Esophagus mucosa (tissue), 1 donor: ENCODE results near the gene ZNF487. TPM values are rescaled to one million over a fixed set of nuclear protein-coding genes. Genes with fewer than 3 reads are reported as not detected.
"Not testable (repeated sequence)": the region's sequence is repeated elsewhere in the genome, so short reads cannot be mapped to it uniquely, and the experiment has no call there.

ENCODE experiments used
- ATAC-seq: fragments of 200-7000 bp; cut with Tn5 transposase; one replicate; pipeline ENCODE4 v1.9.1; 2020
- total RNA-seq: library from RNA; stranded (reverse); gene quantifications from one replicate; pipeline ENCODE4 v1.2.4, GENCODE V29; 2023
- donor health status: DM: yes; HTN: yes; CAD: no.

The ZNF487 gene
- total RNA-seq, 1 donor from 2014 or later: 2.9 TPM

DNA sequence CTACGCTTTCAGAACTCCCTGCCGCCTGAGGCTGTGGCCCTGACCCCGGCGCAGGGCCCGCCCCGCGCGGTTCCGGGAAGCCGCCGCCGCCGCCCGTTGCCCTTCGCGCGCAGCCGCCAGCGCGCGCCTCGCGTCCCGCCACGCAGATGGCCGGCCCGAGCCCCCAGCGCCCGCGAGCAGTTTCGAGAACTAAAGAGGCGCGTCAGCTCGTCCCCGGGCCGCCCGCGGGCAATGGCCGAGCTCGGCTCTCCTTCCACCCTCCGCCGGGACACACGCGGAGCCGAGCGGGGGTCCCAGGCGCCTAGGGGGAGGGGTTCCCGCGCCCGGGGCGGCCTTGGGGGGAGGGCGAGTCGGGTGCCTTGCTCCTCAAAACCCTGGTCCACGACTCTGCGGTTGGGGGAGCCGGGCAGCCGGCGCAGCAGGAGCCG lies 29.7 kb upstream of the ZNF487 start:
- peak; percentile 30 for ATAC-seq

DNA sequence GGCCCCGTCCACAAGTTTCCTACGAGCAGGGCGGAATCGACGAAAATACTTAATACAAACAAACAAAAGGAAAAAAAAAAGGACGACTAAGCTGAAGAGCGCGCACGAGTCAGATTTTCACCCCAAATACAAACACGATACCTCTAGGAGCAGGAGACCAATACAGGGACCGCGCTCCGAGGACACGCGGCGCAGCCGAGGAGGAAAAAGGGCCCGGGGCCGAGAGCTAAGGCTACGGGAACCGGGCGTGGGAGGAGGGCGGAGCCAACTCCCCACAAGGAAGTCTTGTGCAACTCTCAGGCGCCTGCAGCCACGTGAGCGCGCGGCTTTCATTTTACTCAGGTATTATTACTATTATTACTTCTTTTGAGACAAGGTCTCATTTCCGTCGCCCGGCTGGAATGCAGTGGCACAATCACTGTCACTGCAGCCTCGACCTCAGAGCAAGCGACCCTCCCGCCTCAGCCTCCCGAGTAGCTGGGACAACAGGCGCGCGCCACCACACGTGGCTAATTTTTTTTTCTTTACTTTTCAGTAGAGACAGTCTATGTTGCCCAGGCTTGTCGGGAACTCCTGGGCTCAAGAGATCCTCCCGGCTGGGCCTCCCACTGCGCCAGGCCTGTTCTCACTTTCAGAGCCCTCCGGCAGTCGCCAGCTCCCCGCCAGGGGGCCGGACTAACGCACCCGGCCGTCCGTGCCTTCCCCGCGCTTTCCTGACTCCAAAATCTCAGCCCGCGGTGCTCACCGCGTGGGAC lies 29.2 kb upstream of the ZNF487 start:
- peak; percentile 76 for ATAC-seq

DNA sequence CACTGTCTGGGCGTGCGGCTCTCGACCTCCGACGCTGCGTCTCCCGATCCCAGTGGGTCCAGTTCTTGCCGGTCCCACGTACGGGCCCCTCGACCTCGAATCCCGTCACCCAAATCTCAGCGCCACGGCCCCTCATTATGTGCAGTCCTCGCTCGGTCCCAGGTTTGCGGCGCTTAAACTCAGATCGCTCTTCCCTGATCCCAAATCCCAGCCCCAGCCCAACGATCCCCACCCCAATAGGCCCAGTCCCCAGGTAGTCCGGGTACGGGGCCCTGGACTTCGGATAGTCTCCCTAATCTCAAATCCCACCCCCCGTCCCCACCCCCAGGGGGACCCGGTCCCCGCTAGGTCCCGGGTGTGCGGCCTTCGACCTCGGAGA lies 28.6 kb upstream of the ZNF487 start:
- no peak for ATAC-seq

DNA sequence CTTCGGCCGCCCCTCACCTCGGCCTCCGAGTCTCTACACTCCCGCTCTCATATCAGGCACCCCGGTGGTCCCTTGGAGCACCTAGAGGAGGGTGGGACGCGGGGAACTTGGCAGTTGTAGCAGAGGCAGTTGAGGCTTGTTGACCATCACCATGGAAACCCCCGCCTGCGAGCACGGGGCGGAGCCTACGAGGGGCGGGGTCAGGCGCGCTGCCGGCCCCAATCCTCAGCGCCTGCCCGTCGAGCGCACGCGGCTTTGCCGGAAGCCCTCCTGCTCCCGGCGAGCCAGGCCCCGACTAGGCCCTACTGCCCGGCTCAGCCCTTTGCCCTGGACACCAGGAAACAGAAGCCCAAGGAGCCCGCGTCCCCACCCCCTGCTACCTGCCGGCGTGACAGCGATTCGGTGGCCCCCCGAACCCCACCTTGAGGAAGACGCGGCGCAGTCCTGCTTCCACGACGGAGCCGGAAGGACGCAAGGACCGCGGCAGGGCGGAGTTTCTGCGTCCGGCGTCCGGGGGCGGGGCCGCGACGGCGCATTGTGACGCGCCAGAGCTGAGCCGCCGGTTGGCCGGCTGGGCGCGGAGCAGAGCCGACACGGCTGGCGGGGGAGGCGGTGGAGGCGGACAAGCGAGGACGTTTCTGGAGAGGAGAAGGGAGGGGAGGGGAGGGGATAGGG lies 28.1 kb upstream of the ZNF487 start, which contains the start of gene HNRNPF:
TSS of gene HNRNPF (minus strand) at position 477 of the 675 bp plus-strand sequence. CDS start 21,302 bp downstream, outside the sequence.
- peak; percentile 90 for ATAC-seq

DNA sequence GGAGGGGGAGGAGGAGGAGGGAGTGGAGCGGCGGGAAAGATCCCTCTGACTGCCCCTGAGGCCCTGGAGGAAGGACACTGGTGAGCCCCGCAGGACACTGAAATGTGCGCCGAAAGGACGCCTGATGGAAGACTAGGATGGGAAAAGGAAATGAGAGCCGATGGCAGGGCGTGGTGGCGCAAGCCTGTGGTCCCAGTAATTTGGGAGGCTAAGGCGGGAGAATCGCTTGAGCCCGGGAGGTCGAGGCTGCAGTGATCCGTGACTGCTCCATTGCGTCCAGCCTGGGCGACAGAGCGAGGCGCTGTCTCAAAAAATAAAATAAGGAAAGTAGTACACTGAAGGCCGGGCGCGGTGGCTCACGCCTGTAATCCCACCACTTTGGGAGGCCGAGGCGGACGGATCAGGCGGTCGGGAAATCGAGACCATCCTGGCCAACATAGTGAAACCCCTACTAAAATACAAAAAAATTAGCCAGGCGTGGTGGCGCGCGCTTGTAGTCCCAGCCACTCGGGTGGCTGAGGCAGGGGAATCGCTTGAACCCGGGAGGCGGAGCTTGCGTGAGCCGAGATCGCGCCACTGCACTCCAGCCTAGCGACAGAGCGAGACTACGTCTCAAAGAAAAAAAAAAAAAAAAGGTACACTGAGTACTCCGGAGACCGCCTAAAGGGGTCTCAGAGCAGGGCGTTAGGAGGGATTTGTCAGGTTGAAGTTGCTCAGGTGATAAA lies 27.4 kb upstream of the ZNF487 start:
- ATAC-seq: no peak

DNA sequence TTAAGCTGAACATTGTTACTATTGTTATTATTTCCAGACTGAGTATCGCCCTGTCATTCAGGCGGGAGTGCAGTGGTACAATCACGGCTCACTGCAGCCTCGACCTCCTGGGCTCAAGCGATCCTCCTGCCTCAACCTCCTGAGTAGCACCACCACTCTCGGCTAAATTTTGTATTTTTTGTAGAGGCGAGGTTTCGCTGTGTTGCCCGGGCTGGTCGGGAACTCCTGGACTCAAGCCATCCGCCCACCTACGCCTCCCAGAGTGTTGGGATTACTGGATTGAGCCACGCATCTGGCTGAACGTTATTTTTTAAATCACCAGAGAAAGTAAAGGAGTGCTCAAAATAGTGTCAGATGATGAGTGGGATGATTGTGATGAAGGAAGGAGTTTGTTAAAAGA lies 26.6 kb upstream of the ZNF487 start:
- ATAC-seq: no peak

DNA sequence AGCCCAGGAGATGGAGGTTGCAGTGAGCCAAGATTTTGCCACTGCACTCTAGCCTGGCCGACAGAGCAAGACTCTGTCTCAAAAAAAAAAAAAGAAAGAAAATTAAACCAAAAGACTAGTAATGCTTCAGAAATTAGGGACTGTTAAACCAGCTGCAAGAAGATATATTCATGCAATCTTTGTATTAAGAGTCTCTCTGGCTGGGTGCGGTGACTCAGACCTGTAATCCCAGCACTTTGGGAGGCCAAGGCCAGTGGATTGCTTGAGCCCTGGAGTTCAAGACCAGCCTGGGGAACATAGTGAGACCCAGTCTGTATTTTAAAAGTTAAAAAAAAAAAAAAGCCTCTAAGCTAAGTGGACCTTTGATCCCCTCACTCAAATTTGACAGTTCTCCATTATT lies 25.4 kb upstream of the ZNF487 start:
- no peak for ATAC-seq

DNA sequence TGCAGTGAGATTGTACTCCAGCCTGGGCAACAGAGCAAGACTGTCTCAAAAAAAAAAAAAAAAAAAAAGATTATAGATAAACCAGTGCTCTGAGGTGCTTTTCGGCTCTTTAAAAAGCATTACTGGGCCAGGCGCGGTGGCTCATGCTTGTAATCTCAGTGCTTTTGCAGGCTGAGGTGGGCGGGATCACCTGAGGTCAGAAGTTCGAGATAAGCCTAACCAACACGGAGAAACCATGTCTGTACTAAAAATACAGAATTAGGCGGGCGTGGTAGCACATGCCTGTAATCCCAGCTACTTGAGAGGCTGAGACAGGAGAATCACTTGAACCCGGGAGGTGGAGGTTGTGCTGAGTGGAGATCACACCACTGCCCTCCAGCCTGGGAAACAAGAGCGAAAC lies 21.4 kb upstream of the ZNF487 start:
- no peak for ATAC-seq

DNA sequence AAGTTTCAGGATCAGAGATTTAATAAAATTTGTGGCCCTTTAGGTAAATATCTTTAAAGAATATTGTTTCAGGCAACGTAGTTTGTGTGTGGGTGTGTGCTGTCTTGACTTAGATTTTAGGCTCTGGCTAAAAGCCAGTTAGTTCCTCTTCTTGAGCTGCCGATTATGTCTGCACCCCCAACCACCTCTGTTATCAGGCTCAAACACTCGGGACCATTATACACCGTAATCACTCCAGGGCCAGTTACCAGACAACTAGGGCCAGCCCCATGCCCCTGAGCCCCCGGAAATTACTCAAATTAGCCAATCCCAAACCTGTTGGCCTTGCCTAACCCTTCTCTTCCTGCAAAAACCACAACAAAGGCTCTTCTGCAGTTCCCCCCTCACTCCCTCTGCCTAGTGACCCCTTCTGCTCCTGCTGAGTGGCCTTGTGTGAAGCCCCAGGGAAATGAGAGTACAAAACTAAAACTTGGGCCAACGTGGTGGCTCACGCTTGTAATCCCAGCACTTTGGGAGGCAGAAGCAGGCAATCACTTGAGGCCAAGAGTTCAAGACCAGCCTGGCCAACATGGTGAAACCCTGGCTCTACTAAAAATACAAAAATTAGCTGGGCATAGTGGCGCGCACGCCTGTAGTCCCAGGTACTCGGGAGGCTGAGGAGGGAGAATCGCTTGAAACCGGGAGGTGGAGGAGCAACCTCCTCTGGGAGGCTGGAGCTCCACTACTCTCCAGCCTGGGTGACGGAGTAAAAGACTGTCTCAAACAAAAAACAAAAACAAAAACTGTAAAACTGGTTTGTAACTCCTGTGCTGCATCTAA lies 18.8 kb upstream of the ZNF487 start:
- ATAC-seq: peak; percentile 21

DNA sequence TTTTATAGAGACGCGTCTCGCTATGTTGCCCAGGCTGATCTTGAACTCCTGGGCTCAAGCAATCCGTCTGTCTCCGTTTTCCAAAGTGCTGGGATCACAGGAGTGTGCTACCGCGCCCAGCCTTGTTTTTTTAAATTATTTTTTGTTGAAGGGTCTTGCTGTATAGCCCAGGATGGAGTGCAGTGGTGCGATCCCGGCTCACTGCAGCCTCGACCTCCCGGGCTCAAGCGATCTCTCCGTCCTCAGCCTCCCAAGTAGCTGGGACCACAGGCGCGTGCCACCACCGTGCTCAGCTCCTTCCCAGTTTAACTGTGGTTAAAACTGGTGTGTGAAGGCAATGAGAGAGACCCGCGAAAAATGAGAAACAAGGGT lies 16.9 kb upstream of the ZNF487 start:
- ATAC-seq: no peak

DNA sequence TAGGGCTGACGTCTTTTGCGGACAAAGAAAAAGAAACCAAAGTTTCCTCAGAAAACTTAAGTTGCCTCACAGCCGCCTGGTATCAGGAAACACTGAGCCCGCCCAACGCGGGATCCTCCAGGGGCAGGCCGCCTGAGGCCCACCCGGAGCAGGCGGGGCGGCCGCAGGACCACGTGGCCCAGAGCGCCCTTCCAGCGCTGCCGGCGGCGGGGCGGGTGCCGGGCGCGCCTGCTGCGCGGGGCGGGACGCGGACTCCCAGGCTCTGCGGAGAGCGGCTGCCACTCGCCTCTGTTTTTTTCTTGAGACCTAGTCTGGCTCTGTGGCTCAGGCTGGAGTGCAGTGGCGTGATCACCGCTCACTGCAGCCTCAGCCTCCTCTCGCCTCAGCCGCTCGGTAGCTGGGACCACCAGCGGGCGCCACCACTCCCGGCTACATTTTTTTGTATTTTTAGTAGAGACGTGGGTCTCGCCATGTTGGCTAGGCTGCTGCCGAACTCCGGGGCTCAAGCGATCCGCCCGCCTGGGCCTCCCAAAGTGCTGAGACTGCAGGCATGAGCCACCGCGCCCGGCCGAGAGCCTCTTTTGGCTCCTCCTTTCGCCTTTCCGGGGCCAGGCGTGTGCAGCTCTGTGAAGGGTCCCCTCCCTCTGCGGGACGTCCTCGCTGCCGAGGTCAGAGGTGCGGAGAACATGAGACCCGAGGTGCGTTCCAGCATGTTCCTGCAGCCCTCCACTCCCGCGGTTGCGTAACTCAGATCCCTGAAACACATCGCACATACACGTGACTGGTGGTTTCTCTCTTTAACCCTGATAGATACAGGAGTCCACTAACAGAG lies 16.3 kb upstream of the ZNF487 start:
- peak; percentile 87 for ATAC-seq

DNA sequence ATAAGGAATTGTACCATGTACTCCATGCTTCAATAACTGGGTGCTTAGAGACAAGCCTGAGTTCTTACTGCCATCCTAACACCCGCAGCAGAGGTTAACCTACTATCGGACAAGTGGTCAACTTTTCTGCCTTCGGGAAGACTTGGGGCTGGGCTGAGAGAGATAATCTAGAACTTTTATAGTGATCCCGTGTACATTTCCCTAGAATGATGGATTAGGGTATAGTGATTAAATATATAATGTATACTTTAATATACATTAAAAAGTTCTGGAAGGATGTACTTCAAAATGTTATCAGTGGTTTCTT lies 15.8 kb upstream of the ZNF487 start:
- ATAC-seq: no peak

DNA sequence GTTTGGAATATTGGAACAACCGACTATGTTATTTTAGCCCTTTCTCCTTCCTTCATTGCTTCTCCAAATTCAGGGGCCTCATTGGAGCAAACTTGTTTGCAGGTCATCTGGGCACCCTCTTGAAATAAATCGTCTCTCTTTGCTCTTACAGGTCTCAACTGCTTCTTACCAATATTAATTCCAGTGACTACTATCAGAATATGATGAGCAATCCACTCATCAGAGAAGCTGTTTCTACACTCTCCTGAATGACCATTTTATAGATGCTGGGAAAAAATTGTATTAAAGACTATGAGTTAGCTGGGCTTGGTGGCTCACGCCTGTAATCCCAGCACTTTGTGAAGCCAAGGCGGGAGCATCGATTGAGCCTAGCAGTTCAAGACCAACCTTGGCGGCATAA lies 15.4 kb upstream of the ZNF487 start:
- ATAC-seq: no peak

DNA sequence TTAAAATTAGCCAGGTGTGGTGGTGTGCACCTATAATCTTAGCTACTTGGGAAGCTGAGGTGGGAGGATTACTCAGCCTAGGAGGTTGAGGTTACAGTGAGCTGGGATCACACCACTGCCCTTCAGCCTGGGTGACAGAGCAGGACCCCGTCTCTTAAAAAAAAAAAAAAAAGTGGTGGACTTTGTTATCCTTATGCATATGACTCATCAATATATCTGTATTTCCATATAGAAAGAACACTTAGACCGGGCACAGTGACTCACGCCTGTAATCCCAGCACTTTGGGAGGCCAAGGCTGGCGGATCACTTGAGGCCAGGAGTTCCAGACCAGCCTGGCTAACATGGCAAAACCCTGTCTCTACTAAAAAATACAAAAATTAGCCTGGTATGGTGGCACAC lies 15.0 kb upstream of the ZNF487 start:
- ATAC-seq: not testable (repeated sequence)

DNA sequence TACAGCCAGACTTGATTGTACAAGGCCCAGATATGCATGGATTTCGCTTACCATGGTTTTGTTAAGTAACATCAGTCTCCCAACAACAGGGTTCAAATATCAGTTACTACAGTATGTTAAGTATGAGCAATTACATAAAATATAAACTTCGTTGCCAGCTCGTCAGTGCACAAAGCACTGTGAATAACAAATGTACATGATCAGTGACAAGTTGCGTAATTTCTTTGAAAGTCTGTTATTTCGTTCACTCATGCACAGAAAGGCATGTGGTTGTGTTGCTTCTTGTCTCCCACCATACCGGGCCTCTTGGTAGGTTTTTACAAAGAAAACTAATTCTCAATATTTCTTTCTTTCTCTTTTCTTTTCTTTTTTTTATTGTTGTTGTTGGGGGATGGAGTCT lies 12.5 kb upstream of the ZNF487 start:
- no peak for ATAC-seq

DNA sequence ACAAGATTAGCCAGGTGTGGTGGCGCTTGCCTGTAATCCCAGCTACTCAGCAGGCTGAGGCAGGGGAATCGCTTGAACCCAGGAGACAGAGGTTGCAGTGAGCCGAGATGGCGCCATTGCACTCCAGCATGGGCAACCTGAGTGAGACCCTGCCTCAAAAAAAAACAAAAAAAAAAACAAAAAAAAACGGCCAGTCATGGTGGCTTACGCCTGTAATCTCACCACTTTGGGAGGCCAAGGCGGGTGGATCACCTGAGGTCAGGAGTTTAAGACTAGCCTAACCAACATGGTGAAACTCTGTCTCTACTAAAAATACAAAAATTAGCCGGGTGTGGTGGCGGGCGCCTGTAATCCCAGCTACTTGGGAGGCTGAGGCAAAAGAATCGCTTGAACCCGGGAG lies 10.4 kb upstream of the ZNF487 start:
- ATAC-seq: not testable (repeated sequence)

DNA sequence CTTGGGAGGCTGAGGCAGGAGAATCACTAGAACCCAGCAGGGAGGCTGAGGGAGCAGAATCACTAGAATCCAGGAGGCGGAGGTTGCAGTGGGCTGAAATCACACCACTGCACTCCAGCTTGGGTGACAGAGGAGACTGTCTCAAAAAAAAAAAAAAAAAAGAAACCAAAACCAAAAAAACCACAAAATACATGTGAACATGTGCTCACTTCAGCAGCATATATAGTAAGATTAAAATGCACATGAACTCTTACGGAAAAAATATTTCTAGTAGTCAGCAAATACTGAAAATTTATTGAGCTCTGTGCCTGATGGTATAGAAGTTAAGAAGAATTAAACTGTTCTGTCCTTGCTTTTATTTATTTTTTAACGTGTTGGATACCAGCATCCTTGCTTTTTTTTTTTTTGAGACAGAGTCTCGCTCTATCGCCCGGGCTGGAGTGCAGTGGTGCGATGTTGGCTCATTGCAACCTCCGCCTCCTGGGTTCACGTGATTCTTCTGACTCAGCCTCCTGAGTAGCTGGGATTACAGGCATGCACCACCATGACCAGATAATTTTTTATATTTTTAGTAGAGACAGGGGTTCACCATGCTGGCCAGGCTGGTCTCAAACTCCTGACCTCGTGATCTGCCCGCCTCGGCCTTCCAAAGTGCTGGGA lies 9.6 kb upstream of the ZNF487 start:
- no peak for ATAC-seq

DNA sequence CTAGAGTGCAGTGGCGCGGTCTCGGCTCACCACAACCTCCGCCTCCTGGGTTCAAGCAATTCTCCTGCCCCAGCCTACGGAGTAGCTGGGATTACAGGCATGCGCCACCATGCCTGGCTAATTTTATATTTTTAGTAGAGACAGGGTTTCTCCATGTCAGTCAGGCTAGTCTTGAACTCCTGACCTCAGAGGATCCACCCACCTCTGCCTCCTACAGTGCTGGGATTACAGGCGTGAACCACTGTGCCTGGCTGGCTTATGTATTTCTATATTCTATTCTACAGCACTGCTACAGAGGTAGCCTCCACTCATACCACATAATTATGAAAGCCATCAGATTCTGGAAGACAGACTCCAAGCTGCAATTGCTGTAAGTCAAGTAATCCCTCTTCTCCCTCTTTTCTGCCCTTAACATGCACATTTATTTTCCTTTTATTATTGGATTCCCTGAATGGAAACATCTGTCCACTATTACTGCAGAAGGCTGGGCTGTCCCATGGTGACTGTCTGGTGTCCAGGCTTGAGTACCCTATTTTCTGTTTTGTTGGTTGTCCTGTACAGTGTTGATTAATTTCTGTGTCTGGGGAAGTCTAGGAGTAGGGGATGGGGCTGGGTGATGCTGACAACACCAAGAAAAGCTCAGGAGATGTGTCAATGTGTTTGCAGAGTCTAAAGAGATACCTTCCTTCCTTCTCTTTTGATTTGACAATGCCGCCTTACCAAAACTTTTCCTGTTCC lies 5.8 kb upstream of the ZNF487 start:
- ATAC-seq: no peak

DNA sequence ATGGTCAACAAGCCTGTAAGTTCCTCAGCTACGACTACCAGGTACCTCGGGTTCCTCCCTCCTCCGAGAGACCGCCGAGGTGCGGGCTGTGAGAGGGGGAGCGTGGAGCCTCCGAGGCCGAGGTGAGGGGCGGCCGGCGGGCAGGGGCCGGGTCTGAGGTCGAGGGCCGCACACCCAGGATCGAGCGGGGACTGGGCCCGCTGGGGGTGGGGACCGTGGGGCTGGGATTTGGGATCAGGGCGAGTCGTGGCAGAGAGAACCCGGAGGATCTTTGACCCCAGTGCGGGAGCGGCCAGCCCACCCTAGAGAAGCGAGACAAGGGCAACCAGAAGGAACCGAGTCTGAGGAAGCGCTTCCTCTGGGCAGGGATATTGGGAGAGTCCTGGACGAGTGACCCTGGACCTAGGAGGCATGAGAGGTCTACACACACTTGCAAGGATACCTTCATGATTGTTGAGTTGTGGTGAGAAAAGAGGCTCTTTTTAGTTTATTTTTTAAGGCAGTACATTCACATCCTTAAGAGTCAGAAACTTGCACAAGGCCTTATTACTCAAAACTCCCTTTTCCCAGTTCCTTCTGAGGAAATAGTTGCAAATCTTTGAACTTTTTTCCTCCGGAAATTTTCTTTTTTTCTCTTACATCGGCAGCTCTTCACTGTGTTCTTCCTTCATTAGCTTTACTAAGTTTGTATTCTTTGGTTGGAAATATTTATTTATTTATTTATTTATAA lies 395 bp downstream of the ZNF487 start:
- ATAC-seq: no peak
